Kidney (tissue), 14 donors: ENCODE results near the gene DLX4. TPM values are rescaled to one million over a fixed set of nuclear protein-coding genes. Genes with fewer than 3 reads are reported as not detected.

Experiments used
- DNase-seq, 5 donors: peaks; one replicate each; pipeline ENCODE4 v3.0.0-alpha.2; 2013 to 2020
- FAIRE-seq: peaks from 2 replicates; lab custom pipeline; 2012; peaks lifted over from hg19 to GRCh38; lab: Jason Lieb, UNC
- H3K27ac ChIP-seq, 2 donors: one replicate each; pipeline ENCODE4 v1.7.0; 2013; ENCODE audit warnings: low read depth in 2 of 2, low read length in 2 of 2, inconsistent platforms in 1 of 2
- H3K27me3 ChIP-seq: one replicate; pipeline ENCODE4 v1.7.1; 2013; ENCODE audit warnings: low read length, inconsistent platforms; ENCODE audit not compliant: control insufficient read depth, insufficient read depth
- H3K36me3 ChIP-seq, 3 donors: one replicate each; pipeline versions ENCODE4 v1.7.0 to v1.7.1; 2013; ENCODE audit warnings: low read length in 3 of 3, control low read depth in 1 of 3, inconsistent platforms in 1 of 3; ENCODE audit not compliant: insufficient read depth in 3 of 3, control insufficient read depth in 2 of 3
- H3K4me1 ChIP-seq, 3 donors: one replicate each; pipeline versions ENCODE4 v1.7.0 to v1.7.1; 2013; ENCODE audit warnings: low read length in 3 of 3, inconsistent platforms in 1 of 3, low read depth in 1 of 3; ENCODE audit not compliant: control insufficient read depth in 2 of 3, insufficient read depth in 2 of 3
- H3K4me3 ChIP-seq, 3 donors: one replicate each; pipeline versions ENCODE4 v1.7.0 to v1.8.1; 2013; ENCODE audit warnings: low read length in 3 of 3, control low read depth in 1 of 3, inconsistent platforms in 1 of 3
- H3K9ac ChIP-seq, 3 donors: one replicate each; pipeline versions ENCODE4 v1.7.0 to v1.7.1; 2013; ENCODE audit warnings: low read length in 3 of 3, control low read depth in 1 of 3, inconsistent platforms in 1 of 3
- H3K9me3 ChIP-seq, 3 donors: one replicate each; pipeline versions ENCODE4 v1.7.0 to v1.7.1; 2013; ENCODE audit warnings: low read length in 3 of 3, control low read depth in 1 of 3, inconsistent platforms in 1 of 3; ENCODE audit not compliant: control insufficient read depth in 2 of 3, insufficient read depth in 1 of 3
- intact Hi-C: fragments of 100-400 bp; cut with DNase I; formaldehyde crosslinking; loops from one replicate; pipeline ENCODE4 v1.11.1; 2022
- polyA plus RNA-seq: library from polyadenylated mRNA; stranded (reverse); fragments of 350-450 nt; fragmentation: Illumina TruSeq; extraction: RNeasy Lipid Tissue Mini Kit (QIAGEN cat#74804); gene quantifications from one replicate; pipeline ENCODE4 v1.2.3, GENCODE V29; 2014; ENCODE audit warnings: low read depth, low replicate concordance; ENCODE audit not compliant: insufficient read depth
- total RNA-seq: library from RNA; stranded (reverse); fragmentation: NEBNext Ultra II Directional; extraction: Animal tissue kit (Norgen Biotek cat#: 25700); gene quantifications from one replicate; pipeline ENCODE4 v1.2.1, GENCODE V29; 2021
- TF ChIP-seq, protein P1 (sequence below): IDR thresholded peaks from 3 replicates; pipeline ENCODE4 v1.5.1; 2012; ENCODE audit warnings: mild to moderate bottlenecking, moderate library complexity, borderline replicate concordance; ENCODE audit not compliant: insufficient read depth; ENCODE audit errors: extremely low read depth
- donor health status: control.
- donor health status: control.
- donor health status: control.
- donor health status: control.
- donor health status: control.
- donor health status: DM: yes; HTN: yes; CAD: no.
- donor health status: Normal renal cell carcinoma (clear cell type).

The DLX4 gene
- total and polyA plus RNA-seq, 2 donors from 2014 or later, result 0.44 TPM; not detected in 1

DNA sequence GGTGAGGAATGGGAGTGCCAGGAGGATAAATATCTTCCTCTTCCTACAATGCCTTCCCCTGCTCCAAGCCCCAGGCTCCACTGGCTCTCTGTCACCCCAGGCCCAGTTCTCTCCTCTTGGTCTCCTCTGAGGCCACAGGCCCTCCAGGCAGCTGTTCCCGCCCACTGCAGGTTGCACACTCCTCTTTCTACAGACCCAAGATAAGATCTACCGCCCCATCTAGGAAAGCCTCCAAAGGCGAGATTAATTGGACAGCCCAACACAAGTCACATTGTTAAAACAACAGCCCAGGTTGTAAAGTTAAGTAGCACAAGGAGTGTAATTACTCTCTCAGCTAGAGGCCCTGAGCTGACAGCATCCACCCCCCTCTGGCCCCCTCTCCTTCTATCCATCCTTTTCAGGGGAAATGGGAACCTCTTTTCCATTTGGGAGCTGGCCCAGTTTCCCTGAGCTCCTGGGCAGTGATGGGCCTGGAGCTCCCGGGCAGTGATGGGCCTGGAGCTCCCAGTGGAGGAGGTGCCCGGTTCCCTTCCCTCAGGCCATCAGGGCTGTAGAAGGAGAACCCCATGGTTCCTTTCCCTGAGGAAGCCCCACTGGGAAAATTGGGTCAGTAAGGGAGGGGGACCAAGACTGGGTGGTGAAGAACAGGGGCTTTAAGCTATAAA lies 7.3 kb downstream of the DLX4 start:
- DNase-seq (peak in 3 of 5 donors; percentile 56 to 85 (median 78)), FAIRE-seq (no peak)
- TF ChIP-seq, protein P1, sequence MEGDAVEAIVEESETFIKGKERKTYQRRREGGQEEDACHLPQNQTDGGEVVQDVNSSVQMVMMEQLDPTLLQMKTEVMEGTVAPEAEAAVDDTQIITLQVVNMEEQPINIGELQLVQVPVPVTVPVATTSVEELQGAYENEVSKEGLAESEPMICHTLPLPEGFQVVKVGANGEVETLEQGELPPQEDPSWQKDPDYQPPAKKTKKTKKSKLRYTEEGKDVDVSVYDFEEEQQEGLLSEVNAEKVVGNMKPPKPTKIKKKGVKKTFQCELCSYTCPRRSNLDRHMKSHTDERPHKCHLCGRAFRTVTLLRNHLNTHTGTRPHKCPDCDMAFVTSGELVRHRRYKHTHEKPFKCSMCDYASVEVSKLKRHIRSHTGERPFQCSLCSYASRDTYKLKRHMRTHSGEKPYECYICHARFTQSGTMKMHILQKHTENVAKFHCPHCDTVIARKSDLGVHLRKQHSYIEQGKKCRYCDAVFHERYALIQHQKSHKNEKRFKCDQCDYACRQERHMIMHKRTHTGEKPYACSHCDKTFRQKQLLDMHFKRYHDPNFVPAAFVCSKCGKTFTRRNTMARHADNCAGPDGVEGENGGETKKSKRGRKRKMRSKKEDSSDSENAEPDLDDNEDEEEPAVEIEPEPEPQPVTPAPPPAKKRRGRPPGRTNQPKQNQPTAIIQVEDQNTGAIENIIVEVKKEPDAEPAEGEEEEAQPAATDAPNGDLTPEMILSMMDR, result no peak
- Histone ChIP-seq H3K4me1 (peaks cover 0 to 9% (median 0%) of the 10 kb centered on the region in 3 donors), H3K27ac (no peak overlapping the region), H3K36me3 (no peaks in the 10 kb centered on the region), H3K4me3 (no peak overlapping the region), H3K9ac (no peak overlapping the region), H3K27me3 (peaks cover 28% of the 10 kb centered on the region), H3K9me3 (no peaks in the 10 kb centered on the region)
- intact Hi-C loops, result no loop called here

DNA sequence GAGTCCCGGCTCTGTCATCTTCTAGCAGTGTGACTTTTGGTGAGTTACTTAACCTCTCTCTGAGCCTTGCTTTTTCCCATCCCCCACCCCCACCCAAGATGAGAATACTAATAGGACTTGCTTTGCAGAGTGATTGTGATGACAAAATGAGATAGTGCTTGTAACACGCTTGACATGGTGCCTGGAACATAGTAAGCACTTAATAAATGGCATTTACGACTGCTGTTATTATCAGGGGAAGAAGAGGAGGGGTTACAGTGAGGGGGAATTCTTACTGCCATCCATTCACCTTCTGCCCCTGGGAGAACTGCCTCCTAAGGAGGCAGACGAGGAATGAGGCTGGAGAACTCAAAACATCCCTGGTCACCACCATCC lies 7.8 kb downstream of the DLX4 start:
- Histone ChIP-seq H3K4me3 (no peak overlapping the region), H3K27ac (no peak overlapping the region), H3K27me3 (peaks cover 27% of the 10 kb centered on the region), H3K4me1 (peaks cover 0 to 9% (median 0%) of the 10 kb centered on the region in 3 donors), H3K9ac (no peak overlapping the region), H3K36me3 (no peaks in the 10 kb centered on the region), H3K9me3 (no peaks in the 10 kb centered on the region)
- DNase-seq (no peak), FAIRE-seq (no peak)
- intact Hi-C loops, result no loop called here
- TF ChIP-seq, protein P1, result no peak

DNA sequence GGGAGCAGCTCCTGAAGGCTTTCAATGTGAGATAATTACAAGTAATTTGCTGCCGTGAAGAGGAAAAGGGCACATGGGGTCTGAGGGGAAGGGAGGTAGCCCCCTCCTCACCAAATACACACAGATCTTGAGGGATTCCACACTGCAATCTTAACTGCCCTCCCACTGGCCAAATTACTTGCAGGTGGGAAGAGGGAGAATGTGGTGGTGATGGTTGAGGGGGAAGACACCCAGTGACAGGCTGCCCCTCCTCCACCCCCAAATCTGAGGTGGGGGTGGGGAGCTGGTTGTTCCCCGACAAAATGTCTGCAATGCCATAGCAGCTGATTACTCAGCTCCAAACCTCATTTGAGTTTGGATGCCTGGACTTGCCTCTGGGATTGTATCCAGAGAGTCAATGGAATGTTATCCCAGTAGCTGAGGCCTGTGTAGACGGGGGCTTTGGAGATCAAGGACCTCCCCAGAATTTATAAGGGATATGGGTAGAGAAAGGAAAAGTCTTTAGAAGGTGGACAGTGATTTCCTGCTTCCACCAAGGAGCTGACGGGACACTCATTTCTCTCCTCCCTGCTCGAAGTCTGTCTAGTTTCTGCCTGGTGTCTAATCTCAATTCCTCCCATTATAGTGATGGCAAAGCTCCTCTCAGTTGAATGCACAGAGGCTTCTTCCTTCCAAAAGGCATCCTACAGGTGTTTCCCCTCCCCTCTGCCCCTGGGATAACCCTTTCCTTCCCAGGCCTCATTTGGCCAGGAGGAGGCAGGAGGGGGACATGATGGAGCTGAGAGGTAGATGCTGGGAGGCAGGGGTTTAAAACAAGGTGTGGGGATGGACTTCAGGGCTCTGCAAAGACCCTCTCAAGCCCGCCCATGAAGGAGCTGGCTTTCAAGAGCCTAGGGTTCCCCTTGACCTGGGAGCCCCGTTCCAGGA lies 8.7 kb downstream of the DLX4 start:
- H3K4me1 ChIP-seq, result peaks cover 0 to under 1% (median 0%) of the 10 kb centered on the region in 3 donors
- intact Hi-C loops, result no loop called here
- H3K27me3 ChIP-seq, result peaks cover 21% of the 10 kb centered on the region
- H3K36me3 ChIP-seq, result no peaks in the 10 kb centered on the region
- FAIRE-seq (no peak), DNase-seq (no peak)
- no peak overlapping the region for H3K4me3 ChIP-seq
- no peak overlapping the region for H3K9ac ChIP-seq
- no peaks in the 10 kb centered on the region for H3K9me3 ChIP-seq
- TF ChIP-seq, protein P1, result no peak
- no peak overlapping the region for H3K27ac ChIP-seq
